K562 (cell line): ENCODE data around the gene ELAC2. TPM values are rescaled to one million over a fixed set of nuclear protein-coding genes. Genes with fewer than 3 reads are reported as not detected.

ENCODE experiments used
- BRD4 ChIP-seq: fragments of 200-600 bp; sonication (generic); IDR thresholded peaks from 2 replicates; pipeline ENCODE4 v1.6.1; 2017; ENCODE audit warnings: inconsistent platforms
- CEBPB ChIP-seq: fragments of 450-650 bp; IDR thresholded peaks from 2 replicates; pipeline ENCODE4 v1.6.1; 2016; ENCODE audit warnings: missing genetic modification characterization, missing compliant biosample characterization
- FOXP4 ChIP-seq: sonication (generic); formaldehyde crosslinking; IDR thresholded peaks from 2 replicates; pipeline ENCODE4 v1.8.0; 2022; ENCODE audit warnings: mild to moderate bottlenecking, missing genetic modification reagents, borderline replicate concordance
- GTF2F1 ChIP-seq: IDR thresholded peaks from 2 replicates; pipeline ENCODE4 v1.6.1; 2011; ENCODE audit warnings: low read depth, low read length, improper control_type of control experiment
- GTF3C2 ChIP-seq: IDR thresholded peaks from 3 replicates; pipeline ENCODE4 v1.6.1; 2011; ENCODE audit warnings: borderline replicate concordance, mild to moderate bottlenecking, moderate library complexity; ENCODE audit not compliant: insufficient read length; ENCODE audit errors: extremely low read depth
- HNRNPH1 ChIP-seq: fragments of 200-400 bp; formaldehyde crosslinking; optimal IDR thresholded peaks from 2 replicates; pipeline ENCODE3; 2017; ENCODE audit warnings: low read depth, mild to moderate bottlenecking, low read length, moderate library complexity
- KLF10 ChIP-seq: fragments of 250-450 bp; sonication (Bioruptor Pico); IDR thresholded peaks from 2 replicates; pipeline ENCODE4 v1.6.1; 2021; ENCODE audit warnings: matching md5 sums
- MBD2 ChIP-seq: sonication (generic); IDR thresholded peaks from 2 replicates; pipeline ENCODE4 v1.6.1; 2016; ENCODE audit warnings: low read depth, borderline replicate concordance
- MTA1 ChIP-seq: fragments of 450-650 bp; IDR thresholded peaks from 2 replicates; pipeline ENCODE4 v1.6.1; 2017; ENCODE audit warnings: borderline replicate concordance
- NFRKB ChIP-seq: fragments of 450-650 bp; IDR thresholded peaks from 2 replicates; pipeline ENCODE4 v1.6.1; 2016; ENCODE audit warnings: low read depth
- SMAD4 ChIP-seq: fragments of 250-450 bp; sonication (Bioruptor Pico); conservative IDR thresholded peaks from 2 replicates; pipeline ENCODE4 v1.8.0; 2021; ENCODE audit warnings: inconsistent platforms, mild to moderate bottlenecking, moderate library complexity
- SRSF7 ChIP-seq: fragments of 200-400 bp; formaldehyde crosslinking; optimal IDR thresholded peaks from 2 replicates; pipeline ENCODE3; 2017; ENCODE audit warnings: mild to moderate bottlenecking, low read depth, low read length
- TAF15 ChIP-seq: fragments of 200-400 bp; formaldehyde crosslinking; IDR thresholded peaks from 2 replicates; pipeline ENCODE4 v1.6.1; 2017; ENCODE audit warnings: mild to moderate bottlenecking, low read depth, low read length, moderate library complexity
- TFAM ChIP-seq: fragments of 250-450 bp; sonication (Bioruptor Pico); conservative IDR thresholded peaks from 2 replicates; pipeline ENCODE4 v1.5.0; 2021; ENCODE audit warnings: mild to moderate bottlenecking, moderate library complexity
- THRA ChIP-seq: fragments of 450-650 bp; IDR thresholded peaks from 2 replicates; pipeline ENCODE4 v1.6.1; 2017; ENCODE audit warnings: mild to moderate bottlenecking, moderate library complexity
- THRB ChIP-seq: fragments of 450-650 bp; formaldehyde crosslinking; conservative IDR thresholded peaks from 2 replicates; pipeline ENCODE4 v1.4.0; 2022; ENCODE audit warnings: mild to moderate bottlenecking, missing genetic modification characterization
- ZBTB7A ChIP-seq: IDR thresholded peaks from 2 replicates; pipeline ENCODE4 v1.6.1; 2011; ENCODE audit warnings: low read depth, mild to moderate bottlenecking, low read length, moderate library complexity, borderline replicate concordance; ENCODE audit not compliant: control insufficient read depth
- ZFPM2 ChIP-seq: fragments of 250-450 bp; sonication (Bioruptor Pico); IDR thresholded peaks from 2 replicates; pipeline ENCODE4 v1.5.1; 2022; ENCODE audit warnings: mild to moderate bottlenecking
- ZNF583 ChIP-seq: fragments of 250-450 bp; sonication (Bioruptor Pico); IDR thresholded peaks from 2 replicates; pipeline ENCODE4 v1.4.0; 2020
- ZNF699 ChIP-seq: fragments of 250-450 bp; sonication (Bioruptor Pico); IDR thresholded peaks from 2 replicates; pipeline ENCODE4 v1.8.0; 2021; ENCODE audit warnings: mild to moderate bottlenecking, moderate library complexity; ENCODE audit not compliant: insufficient replicate concordance
- ZSCAN29 ChIP-seq: fragments of 450-650 bp; IDR thresholded peaks from 2 replicates; pipeline ENCODE4 v1.6.1; 2017
- polyA plus RNA-seq, 8 experiments: library from polyadenylated mRNA; depleted of rRNA in 4 of 8; stranded (reverse) in 5 of 8; unstranded in 3 of 8; fragments of >200 nt; fragmentation: Nextera tagmentation in 2 of 8; fragmentation: Illumina TruSeq in 1 of 8; extraction: Ambion mirVana in 2 of 8; extraction: Trizol in 1 of 8; gene quantifications; 2 replicates each; pipeline versions ENCODE4 v1.2.1 to v1.2.3, GENCODE V29; 2011 to 2014; ENCODE audit warnings: inconsistent platforms in 1 of 8, missing spikeins in 1 of 8
- total RNA-seq, 7 experiments: library from RNA; depleted of rRNA in 6 of 7; stranded (reverse); fragments of >200 nt in 6 of 7; fragmentation: Illumina TruSeq in 2 of 7; extraction: Trizol in 2 of 7; gene quantifications; 2 replicates each; pipeline versions ENCODE4 v1.2.1 to v1.2.3, GENCODE V29; 2011 to 2021; ENCODE audit warnings: low replicate concordance in 1 of 7

The ELAC2 gene
- total and polyA plus RNA-seq, 9 of the 15 experiments (the other 6 are each of a cell fraction or from before 2014, with no cell fraction given): 4.5 to 129 (median 70.6) TPM

- TF ChIP-seq GTF3C2 (no peak), TFAM (no peak), THRA (no peak), MTA1 (no peak), FOXP4 (CRISPR knock-in tag) (no peak), NFRKB (no peak), MBD2 (peak; percentile 90), TAF15 (no peak), THRB (no peak), ZNF699 (CRISPR knock-in tag) (no peak), HNRNPH1 (no peak), ZNF583 (no peak), BRD4 (no peak), ZFPM2 (no peak), KLF10 (CRISPR knock-in tag) (no peak), CEBPB (no peak), SMAD4 (CRISPR knock-in tag) (no peak), GTF2F1 (no peak), SRSF7 (no peak), ZSCAN29 (no peak), ZBTB7A (no peak)
Measured at GRCh38 chr17:13017655-13018459, at the start of gene ELAC2 (continued).
